ENCODE measurements around the gene DCD.

DNA sequence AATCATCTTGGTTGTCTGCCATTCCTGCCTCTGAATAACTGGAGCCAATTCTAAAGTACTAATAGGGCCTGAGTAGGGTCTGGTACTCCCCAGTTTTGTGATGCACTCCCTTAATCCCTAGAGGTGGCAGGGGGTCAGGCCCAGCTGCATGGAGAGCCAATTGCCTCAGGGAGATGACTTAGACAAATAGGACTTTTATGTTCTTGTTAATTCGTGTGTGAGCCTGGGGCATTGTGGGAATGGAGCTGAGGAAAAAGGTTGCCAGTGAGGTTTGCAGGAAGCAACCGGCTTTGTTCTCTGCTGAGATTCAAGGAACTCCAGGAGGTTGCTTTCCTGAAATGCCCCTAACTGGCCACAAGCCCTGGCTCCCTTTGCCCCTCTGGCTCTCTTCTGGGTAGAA, 6.8 kb upstream of the DCD start:
- TF ChIP-seq, protein P1, sequence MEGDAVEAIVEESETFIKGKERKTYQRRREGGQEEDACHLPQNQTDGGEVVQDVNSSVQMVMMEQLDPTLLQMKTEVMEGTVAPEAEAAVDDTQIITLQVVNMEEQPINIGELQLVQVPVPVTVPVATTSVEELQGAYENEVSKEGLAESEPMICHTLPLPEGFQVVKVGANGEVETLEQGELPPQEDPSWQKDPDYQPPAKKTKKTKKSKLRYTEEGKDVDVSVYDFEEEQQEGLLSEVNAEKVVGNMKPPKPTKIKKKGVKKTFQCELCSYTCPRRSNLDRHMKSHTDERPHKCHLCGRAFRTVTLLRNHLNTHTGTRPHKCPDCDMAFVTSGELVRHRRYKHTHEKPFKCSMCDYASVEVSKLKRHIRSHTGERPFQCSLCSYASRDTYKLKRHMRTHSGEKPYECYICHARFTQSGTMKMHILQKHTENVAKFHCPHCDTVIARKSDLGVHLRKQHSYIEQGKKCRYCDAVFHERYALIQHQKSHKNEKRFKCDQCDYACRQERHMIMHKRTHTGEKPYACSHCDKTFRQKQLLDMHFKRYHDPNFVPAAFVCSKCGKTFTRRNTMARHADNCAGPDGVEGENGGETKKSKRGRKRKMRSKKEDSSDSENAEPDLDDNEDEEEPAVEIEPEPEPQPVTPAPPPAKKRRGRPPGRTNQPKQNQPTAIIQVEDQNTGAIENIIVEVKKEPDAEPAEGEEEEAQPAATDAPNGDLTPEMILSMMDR (IDR thresholded peaks at IDR 0.05; ENCODE audit: insufficient read depth, low read depth, low read length), result no peak
- TF ChIP-seq EZH2 (IDR thresholded peaks at IDR 0.05; ENCODE audit: insufficient read depth, low read length), result no peak

Data from astrocyte (in vitro differentiated cells and primary cell).